ENCODE results near the gene ATP1B3. TPM values are rescaled to one million over a fixed set of nuclear protein-coding genes. Genes with fewer than 3 reads are reported as not detected.

Gene ATP1B3
- total and polyA plus RNA-seq, 9 of the 15 experiments (the other 6 are each of a cell fraction or from before 2014, with no cell fraction given) = 48.3 to 202 (median 123) TPM

- TF ChIP-seq U2AF1 (optimal IDR thresholded peaks at IDR 0.05; ENCODE audit: low read depth, low read length) (no peak), PRMT5 (CRISPR knock-in tag; IDR thresholded peaks at IDR 0.05) (no peak), TAF9B (IDR thresholded peaks at IDR 0.05; ENCODE audit: partially characterized antibody) (no peak), ZNF280A (IDR thresholded peaks at IDR 0.05; ENCODE audit: low read depth, partially characterized antibody) (peak; percentile 77), TAL1 (IDR thresholded peaks at IDR 0.05) (no peak), PBX2 (CRISPR knock-in tag; IDR thresholded peaks at IDR 0.05; ENCODE audit: low read depth) (no peak), PBX2 (tag; conservative IDR thresholded peaks at IDR 0.05; ENCODE audit: low read depth) (no peak), ZFP36 (IDR thresholded peaks at IDR 0.05; ENCODE audit: low read depth, low read length, partially characterized antibody) (no peak), PURB (CRISPR knock-in tag; IDR thresholded peaks at IDR 0.05; ENCODE audit: low read depth) (no peak), ZFX (CRISPR knock-in tag; IDR thresholded peaks at IDR 0.05) (no peak), PHB2 (IDR thresholded peaks at IDR 0.05; ENCODE audit: low read depth) (no peak), FOXA1 (IDR thresholded peaks at IDR 0.05; ENCODE audit: borderline replicate concordance) (no peak), ZNF274 (IDR thresholded peaks at IDR 0.05; ENCODE audit: borderline replicate concordance, low read depth, low read length) (no peak), ELF2 (CRISPR knock-in tag; IDR thresholded peaks at IDR 0.05) (no peak), CBX5 (IDR thresholded peaks at IDR 0.05; ENCODE audit: borderline replicate concordance, low read depth) (peak; percentile 81)
- TF ChIP-seq, protein P1, sequence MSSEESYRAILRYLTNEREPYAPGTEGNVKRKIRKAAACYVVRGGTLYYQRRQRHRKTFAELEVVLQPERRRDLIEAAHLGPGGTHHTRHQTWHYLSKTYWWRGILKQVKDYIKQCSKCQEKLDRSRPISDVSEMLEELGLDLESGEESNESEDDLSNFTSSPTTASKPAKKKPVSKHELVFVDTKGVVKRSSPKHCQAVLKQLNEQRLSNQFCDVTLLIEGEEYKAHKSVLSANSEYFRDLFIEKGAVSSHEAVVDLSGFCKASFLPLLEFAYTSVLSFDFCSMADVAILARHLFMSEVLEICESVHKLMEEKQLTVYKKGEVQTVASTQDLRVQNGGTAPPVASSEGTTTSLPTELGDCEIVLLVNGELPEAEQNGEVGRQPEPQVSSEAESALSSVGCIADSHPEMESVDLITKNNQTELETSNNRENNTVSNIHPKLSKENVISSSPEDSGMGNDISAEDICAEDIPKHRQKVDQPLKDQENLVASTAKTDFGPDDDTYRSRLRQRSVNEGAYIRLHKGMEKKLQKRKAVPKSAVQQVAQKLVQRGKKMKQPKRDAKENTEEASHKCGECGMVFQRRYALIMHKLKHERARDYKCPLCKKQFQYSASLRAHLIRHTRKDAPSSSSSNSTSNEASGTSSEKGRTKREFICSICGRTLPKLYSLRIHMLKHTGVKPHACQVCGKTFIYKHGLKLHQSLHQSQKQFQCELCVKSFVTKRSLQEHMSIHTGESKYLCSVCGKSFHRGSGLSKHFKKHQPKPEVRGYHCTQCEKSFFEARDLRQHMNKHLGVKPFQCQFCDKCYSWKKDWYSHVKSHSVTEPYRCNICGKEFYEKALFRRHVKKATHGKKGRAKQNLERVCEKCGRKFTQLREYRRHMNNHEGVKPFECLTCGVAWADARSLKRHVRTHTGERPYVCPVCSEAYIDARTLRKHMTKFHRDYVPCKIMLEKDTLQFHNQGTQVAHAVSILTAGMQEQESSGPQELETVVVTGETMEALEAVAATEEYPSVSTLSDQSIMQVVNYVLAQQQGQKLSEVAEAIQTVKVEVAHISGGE (CRISPR knock-in tag; IDR thresholded peaks at IDR 0.05) = no peak
- TF ChIP-seq, protein P2, sequence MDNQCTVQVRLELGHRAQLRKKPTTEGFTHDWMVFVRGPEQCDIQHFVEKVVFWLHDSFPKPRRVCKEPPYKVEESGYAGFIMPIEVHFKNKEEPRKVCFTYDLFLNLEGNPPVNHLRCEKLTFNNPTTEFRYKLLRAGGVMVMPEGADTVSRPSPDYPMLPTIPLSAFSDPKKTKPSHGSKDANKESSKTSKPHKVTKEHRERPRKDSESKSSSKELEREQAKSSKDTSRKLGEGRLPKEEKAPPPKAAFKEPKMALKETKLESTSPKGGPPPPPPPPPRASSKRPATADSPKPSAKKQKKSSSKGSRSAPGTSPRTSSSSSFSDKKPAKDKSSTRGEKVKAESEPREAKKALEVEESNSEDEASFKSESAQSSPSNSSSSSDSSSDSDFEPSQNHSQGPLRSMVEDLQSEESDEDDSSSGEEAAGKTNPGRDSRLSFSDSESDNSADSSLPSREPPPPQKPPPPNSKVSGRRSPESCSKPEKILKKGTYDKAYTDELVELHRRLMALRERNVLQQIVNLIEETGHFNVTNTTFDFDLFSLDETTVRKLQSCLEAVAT (IDR thresholded peaks at IDR 0.05) = no peak
Observed at GRCh38 chr3:141913150-141913811, 36.8 kb downstream of the ATP1B3 start (continued).
